ENCODE results near the gene P2RX3.
"Not testable (repeated sequence)": the region's sequence is repeated elsewhere in the genome, so short reads cannot be mapped to it uniquely, and the experiment has no call there.

P2RX3 gene

DNA sequence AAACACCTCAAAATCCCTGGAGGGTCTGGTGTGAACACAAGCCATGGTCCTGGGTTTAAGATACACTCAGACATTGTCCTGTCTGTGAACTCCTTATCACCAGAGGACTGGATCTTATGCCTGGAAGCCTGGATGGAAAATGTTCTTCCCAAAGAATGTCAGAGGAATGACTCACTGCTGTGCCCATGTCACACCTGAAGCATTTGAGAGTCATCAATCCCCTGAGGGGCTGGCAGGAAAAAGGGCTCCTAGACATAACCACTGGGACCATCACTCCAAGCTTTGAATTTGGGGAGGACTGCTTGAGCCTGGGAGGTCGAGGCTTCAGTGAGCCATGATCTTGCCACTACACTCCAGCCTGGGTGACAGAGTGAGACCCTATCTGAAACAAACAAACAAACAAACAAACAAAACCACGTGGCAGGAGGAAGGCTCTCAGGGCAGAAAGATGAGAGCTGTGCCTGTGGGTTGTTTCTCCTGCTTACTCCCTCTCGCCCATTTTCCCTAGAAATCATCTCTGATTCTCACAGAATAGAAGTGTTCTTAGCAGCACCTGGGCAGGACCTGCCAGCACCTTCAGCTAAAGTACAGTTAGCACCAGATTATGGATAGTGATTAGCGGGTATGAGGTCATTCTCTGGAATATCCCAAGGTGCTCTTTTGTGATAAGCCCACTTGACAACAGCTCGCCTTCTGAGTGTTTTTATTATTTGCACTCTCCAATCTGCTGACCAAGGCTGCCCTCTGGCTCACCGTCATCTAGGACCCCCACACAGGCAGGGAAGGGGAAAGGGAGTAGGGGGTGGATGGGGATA, 64.2 kb downstream of the P2RX3 start:
- Histone ChIP-seq H3K4me3 (ENCODE audit: low read length) (no peak overlapping the region), H3K27ac (ENCODE audit: low read length) (no peak overlapping the region), H3K36me3 (ENCODE audit: control insufficient read depth, insufficient read depth, low read length) (0 out of 2 replicates have a peak, but pooled peaks cover 1% of the 10 kb centered on the region), H3K27me3 (ENCODE audit: control insufficient read depth, insufficient read depth, low read length) (no peaks in the 10 kb centered on the region), H3K4me1 (ENCODE audit: control insufficient read depth, insufficient read depth, low read length) (no peaks in the 10 kb centered on the region), H3K9me3 (ENCODE audit: control insufficient read depth, insufficient read depth, low read length) (no peaks in the 10 kb centered on the region)
- DNase-seq (ENCODE audit: low read depth, low spot score), result no peak
- WGBS (ENCODE audit: insufficient coverage, insufficient read length), result no CpG with 5 or more reads among the region's 6 CpGs

DNA sequence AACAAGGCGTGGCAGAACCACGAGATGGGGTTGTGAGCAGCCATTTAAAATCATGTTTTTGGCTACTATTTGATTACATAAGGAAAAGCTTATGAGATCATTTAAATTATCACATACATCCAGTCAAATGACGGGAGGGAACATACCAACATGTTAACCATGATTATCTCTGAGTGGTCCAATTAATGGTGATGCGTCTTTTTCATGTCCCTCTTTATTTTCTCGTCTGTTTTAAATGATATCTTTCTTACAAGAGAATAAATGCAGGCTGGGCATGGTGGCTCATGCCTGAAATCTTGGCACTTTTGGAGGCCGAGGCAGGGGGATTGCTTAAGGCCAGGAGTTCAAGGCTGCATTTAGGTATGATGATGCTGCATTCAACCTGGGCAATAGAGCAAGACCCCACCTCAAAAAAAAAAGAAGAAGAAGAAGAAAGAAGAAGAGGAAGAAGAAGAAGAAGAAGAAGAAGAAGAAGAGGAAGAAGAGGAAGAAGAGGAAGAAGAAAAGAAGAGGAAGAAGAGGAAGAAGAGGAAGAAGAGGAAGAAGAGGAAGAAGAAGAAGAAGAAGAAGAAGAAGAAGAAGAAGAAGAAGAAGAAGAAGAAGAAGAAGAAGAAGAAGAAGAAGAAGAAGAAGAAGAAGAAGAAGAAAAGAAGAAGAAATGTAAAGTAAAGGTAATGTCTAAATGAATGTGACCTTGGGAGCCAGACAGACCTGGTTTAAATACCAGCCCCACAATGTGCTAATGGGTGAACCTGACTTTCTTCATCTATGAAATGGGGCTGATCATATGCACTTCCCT, 65.0 kb downstream of the P2RX3 start:
- H3K4me1 ChIP-seq (ENCODE audit: control insufficient read depth, insufficient read depth, low read length); H3K9me3 ChIP-seq (ENCODE audit: control insufficient read depth, insufficient read depth, low read length); H3K4me3 ChIP-seq (ENCODE audit: low read length); DNase-seq (ENCODE audit: low read depth, low spot score); H3K27ac ChIP-seq (ENCODE audit: low read length); H3K27me3 ChIP-seq (ENCODE audit: control insufficient read depth, insufficient read depth, low read length); H3K36me3 ChIP-seq (ENCODE audit: control insufficient read depth, insufficient read depth, low read length): not testable (repeated sequence)
- no CpG with 5 or more reads among the region's 6 CpGs for WGBS (ENCODE audit: insufficient coverage, insufficient read length)

DNA sequence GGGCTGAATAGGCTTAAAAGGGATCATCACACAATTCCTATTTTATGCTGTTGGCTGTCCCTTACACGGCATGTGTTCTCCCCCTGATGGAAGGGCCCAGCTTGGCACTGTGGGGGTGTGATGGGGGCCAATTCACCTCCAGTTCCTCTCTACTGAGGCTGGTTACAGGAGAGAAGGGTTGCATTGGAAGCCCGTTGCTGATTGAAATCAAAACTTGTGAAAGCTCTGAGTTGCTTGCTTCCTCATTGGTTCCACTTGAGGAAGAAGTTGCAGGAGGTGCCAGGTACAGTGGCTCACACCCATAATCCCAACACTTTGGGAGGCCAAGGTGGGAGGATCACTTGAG, 65.6 kb downstream of the P2RX3 start:
- Histone ChIP-seq H3K4me3 (ENCODE audit: low read length) (no peak overlapping the region), H3K9me3 (ENCODE audit: control insufficient read depth, insufficient read depth, low read length) (no peaks in the 10 kb centered on the region), H3K27me3 (ENCODE audit: control insufficient read depth, insufficient read depth, low read length) (no peaks in the 10 kb centered on the region), H3K36me3 (ENCODE audit: control insufficient read depth, insufficient read depth, low read length) (peaks cover 7% of the 10 kb centered on the region), H3K4me1 (ENCODE audit: control insufficient read depth, insufficient read depth, low read length) (no peaks in the 10 kb centered on the region), H3K27ac (ENCODE audit: low read length) (no peak overlapping the region)
- DNase-seq (ENCODE audit: low read depth, low spot score), result no peak
- WGBS (ENCODE audit: insufficient coverage, insufficient read length), result no CpG with 5 or more reads among the region's 2 CpGs

DNA sequence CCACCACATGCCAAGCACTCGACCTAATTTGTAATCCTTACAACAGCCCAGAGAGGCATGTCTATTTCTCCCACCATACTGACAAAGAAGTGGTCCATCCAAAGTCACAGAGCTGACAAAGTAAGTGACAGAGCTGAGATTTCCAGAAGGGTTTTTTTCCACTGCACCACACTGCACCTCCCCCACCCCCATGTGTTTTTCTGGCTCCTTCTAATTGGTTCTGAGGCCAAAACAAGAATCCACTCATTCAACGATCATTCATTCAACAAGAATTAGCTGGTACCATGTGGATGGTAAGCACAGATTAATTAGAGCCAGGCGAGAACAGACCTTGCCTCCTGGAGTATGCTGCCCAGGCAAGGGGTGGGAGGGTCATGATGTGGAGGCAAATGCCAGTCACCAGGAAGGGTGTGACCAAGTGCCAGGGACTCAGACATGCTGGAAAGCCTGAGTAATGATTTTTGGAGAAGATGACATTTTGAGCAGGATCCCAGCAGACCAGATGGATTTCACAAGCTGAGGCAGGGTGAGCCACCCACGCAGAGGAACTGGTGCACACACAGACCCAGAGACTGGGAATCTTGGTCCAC, 67.2 kb downstream of the P2RX3 start:
- H3K36me3 ChIP-seq (ENCODE audit: control insufficient read depth, insufficient read depth, low read length), result peaks cover 19% of the 10 kb centered on the region
- no peaks in the 10 kb centered on the region for H3K27me3 ChIP-seq (ENCODE audit: control insufficient read depth, insufficient read depth, low read length)
- no peaks in the 10 kb centered on the region for H3K4me1 ChIP-seq (ENCODE audit: control insufficient read depth, insufficient read depth, low read length)
- DNase-seq (ENCODE audit: low read depth, low spot score), result no peak
- WGBS (ENCODE audit: insufficient coverage, insufficient read length), result no CpG with 5 or more reads among the region's 4 CpGs
- no peaks in the 10 kb centered on the region for H3K9me3 ChIP-seq (ENCODE audit: control insufficient read depth, insufficient read depth, low read length)
- no peak overlapping the region for H3K27ac ChIP-seq (ENCODE audit: low read length)
- H3K4me3 ChIP-seq (ENCODE audit: low read length), result no peak overlapping the region

DNA sequence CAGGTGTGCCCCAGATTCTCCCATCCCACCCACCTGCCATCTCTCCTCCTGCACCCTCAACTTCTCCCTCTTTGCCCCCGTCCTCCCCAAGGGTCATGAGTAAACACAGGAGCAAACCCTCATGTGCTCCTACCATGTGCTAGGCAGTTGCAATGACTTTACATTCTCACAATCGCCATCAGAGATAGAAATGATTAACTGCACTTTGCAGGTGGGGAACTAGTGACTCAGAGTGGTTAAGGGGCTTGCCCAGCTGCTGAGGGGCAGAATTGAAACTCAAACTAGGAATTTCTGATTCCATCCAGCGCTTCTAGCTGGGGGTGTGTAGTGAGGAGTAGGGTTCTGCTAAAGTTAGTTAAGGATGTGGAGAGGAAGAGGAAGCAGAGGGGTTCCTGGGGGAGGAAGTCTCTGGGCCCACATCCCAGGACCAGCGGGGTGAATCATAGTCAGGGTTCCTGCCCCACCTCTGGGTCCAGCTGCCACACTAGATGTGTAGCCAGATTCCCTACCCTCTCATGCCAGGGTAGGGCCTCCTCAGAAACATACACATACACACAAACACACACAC, 68.3 kb downstream of the P2RX3 start:
- Histone ChIP-seq H3K9me3 (ENCODE audit: control insufficient read depth, insufficient read depth, low read length) (no peaks in the 10 kb centered on the region), H3K36me3 (ENCODE audit: control insufficient read depth, insufficient read depth, low read length) (peaks cover 19% of the 10 kb centered on the region), H3K27me3 (ENCODE audit: control insufficient read depth, insufficient read depth, low read length) (no peaks in the 10 kb centered on the region), H3K4me1 (ENCODE audit: control insufficient read depth, insufficient read depth, low read length) (no peaks in the 10 kb centered on the region), H3K27ac (ENCODE audit: low read length) (no peak overlapping the region), H3K4me3 (ENCODE audit: low read length) (no peak overlapping the region)
- DNase-seq (ENCODE audit: low read depth, low spot score), result no peak
- WGBS (ENCODE audit: insufficient coverage, insufficient read length), result no CpG with 5 or more reads among the region's 4 CpGs

DNA sequence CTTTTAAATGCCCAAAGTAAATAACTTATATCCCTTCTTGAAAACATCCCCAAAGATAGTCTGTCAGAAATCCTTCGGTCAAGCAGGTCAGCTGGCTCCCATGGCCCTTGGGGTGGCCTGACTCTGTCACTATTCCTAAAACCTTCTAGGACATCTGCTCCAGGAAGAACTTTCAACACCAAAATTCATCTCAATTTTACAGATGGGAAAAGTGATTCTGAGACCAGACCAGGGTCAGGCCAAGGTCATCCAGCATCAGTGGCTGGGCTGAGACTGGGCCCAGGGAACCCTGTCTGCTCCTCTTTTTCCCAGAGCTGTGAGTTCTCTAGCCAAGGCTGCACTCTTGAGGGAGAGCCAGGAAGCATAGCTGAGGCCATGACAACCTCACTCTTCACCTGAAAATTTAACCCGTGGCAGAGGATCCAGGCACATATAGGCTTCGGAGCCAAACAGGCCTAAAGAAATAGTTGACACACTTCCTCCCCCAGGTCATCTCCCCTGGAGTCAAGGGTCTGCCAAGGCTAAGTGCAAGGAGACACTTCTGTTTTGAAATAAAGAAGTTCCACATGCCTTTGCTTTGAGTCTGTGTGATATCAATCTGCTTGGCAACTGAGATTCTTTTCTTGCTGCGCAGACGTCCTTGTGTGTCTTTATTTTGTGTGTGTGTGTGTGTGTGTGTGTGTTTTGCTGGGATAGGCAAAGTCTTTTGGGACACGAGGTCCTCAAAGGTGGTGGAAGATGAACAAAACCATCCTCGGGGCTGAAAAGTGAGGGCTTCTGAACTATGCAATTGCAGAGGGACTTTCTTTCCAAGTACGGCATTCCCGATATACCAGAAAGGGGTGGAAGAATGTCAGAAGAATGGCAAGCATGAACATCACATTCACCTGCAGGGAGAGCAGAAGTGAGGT, 69.1 kb downstream of the P2RX3 start:
- Histone ChIP-seq H3K9me3 (ENCODE audit: control insufficient read depth, insufficient read depth, low read length) (no peaks in the 10 kb centered on the region), H3K4me1 (ENCODE audit: control insufficient read depth, insufficient read depth, low read length) (no peaks in the 10 kb centered on the region), H3K27ac (ENCODE audit: low read length) (no peak overlapping the region), H3K27me3 (ENCODE audit: control insufficient read depth, insufficient read depth, low read length) (no peaks in the 10 kb centered on the region), H3K4me3 (ENCODE audit: low read length) (no peak overlapping the region), H3K36me3 (ENCODE audit: control insufficient read depth, insufficient read depth, low read length) (peaks cover 19% of the 10 kb centered on the region)
- no peak for DNase-seq (ENCODE audit: low read depth, low spot score)
- WGBS (ENCODE audit: insufficient coverage, insufficient read length), result no CpG with 5 or more reads among the region's 9 CpGs

DNA sequence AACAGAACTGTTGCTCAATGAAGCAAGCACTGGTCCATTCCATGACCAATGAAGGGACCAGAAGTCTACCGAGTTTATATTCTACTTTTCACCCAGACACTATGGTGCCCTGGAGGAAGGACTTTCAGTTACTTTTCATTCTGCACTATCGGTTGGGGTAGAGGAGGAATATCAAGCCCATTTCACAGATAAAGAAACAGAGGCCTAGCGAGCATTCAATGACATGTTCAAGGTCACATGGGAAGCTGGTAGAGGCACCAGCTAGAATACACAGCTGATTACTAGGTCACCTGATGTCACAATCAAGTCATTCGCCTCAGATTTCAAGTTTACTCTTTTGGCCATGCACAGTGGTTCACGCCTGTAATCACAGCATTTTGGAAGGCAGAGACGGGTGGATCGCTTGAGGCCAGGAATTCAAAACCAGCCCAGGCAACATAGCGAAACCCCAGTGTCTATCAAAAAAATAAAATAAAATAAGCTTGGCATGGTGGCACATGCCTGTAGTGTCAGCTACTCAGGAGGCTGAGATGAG, 69.9 kb downstream of the P2RX3 start:
- Histone ChIP-seq H3K4me3 (ENCODE audit: low read length) (no peak overlapping the region), H3K9me3 (ENCODE audit: control insufficient read depth, insufficient read depth, low read length) (no peaks in the 10 kb centered on the region), H3K27me3 (ENCODE audit: control insufficient read depth, insufficient read depth, low read length) (no peaks in the 10 kb centered on the region), H3K4me1 (ENCODE audit: control insufficient read depth, insufficient read depth, low read length) (no peaks in the 10 kb centered on the region), H3K36me3 (ENCODE audit: control insufficient read depth, insufficient read depth, low read length) (peaks cover 19% of the 10 kb centered on the region), H3K27ac (ENCODE audit: low read length) (no peak overlapping the region)
- WGBS (ENCODE audit: insufficient coverage, insufficient read length), result no CpG with 5 or more reads among the region's 8 CpGs
- DNase-seq (ENCODE audit: low read depth, low spot score), result no peak

DNA sequence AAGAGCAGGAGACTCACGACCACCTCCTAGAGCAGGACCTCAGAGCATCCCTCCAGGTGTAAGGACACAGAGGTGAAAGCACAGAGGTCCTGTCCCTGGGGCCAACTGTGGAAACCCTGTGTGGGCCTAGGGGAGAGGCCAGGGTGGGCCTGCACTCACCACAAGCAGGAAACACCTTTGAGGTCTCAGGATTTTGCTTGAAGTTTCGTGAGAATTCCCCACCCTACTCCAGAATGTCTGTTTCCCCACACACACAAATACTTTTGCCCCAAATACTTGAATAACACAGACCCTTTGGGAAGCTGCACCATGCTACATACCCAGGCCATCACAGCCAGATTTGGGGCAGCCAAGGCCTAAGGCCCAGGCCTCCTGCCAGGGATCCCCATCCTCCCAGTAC, 70.6 kb downstream of the P2RX3 start:
- H3K9me3 ChIP-seq (ENCODE audit: control insufficient read depth, insufficient read depth, low read length), result no peaks in the 10 kb centered on the region
- H3K4me3 ChIP-seq (ENCODE audit: low read length), result no peak overlapping the region
- DNase-seq (ENCODE audit: low read depth, low spot score), result no peak
- no peak overlapping the region for H3K27ac ChIP-seq (ENCODE audit: low read length)
- peaks cover 19% of the 10 kb centered on the region for H3K36me3 ChIP-seq (ENCODE audit: control insufficient read depth, insufficient read depth, low read length)
- H3K4me1 ChIP-seq (ENCODE audit: control insufficient read depth, insufficient read depth, low read length), result no peaks in the 10 kb centered on the region
- no CpG with 5 or more reads among the region's 2 CpGs for WGBS (ENCODE audit: insufficient coverage, insufficient read length)
- H3K27me3 ChIP-seq (ENCODE audit: control insufficient read depth, insufficient read depth, low read length), result no peaks in the 10 kb centered on the region

DNA sequence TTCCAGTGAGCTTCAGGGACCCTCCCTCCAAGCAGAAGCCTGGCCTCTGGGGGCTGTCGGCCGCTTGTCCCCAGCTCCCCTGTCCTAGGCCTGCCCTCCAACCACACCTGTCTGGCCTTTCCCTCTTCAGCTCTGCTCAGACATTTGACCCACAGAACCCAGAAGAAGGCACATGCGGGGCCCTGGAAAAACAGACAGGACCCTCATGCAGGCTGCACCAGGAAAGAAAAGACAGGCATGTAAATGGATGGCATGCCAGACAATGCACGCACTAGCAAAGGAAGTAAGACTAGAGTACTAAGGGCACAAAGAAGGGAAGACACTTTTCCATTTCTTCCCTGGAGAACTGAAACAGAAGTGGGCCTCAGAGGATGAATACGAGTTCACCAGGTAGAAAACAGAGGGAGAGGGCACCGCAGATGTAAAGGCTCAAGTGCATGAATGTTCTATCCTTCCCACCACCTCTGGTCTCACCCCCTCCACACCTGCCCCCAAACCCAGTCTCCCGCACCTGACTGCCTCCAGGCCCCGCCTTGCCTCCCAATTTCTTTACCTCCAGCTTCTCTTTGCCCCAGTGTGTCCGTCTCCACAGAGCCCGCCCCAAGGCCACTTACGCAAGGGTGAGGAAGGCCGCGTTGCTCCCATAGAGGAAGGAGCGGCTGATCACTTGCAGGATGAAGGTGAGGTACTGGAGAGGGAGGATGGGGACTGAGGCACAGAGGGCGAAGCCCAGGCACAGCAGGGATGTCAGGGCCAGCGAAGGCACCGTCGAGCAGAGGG, 71.4 kb downstream of the P2RX3 start:
- no peak overlapping the region for H3K27ac ChIP-seq (ENCODE audit: low read length)
- no peaks in the 10 kb centered on the region for H3K9me3 ChIP-seq (ENCODE audit: control insufficient read depth, insufficient read depth, low read length)
- WGBS (ENCODE audit: insufficient coverage, insufficient read length), result no CpG with 5 or more reads among the region's 18 CpGs
- H3K27me3 ChIP-seq (ENCODE audit: control insufficient read depth, insufficient read depth, low read length), result no peaks in the 10 kb centered on the region
- DNase-seq (ENCODE audit: low read depth, low spot score), result no peak
- H3K4me1 ChIP-seq (ENCODE audit: control insufficient read depth, insufficient read depth, low read length), result no peaks in the 10 kb centered on the region
- H3K4me3 ChIP-seq (ENCODE audit: low read length), result no peak overlapping the region
- peaks cover 19% of the 10 kb centered on the region for H3K36me3 ChIP-seq (ENCODE audit: control insufficient read depth, insufficient read depth, low read length)
